ENCODE data around the gene CHCT1.
"Not testable (repeated sequence)": the region's sequence is repeated elsewhere in the genome, so short reads cannot be mapped to it uniquely, and the experiment has no call there.

Gene CHCT1

DNA sequence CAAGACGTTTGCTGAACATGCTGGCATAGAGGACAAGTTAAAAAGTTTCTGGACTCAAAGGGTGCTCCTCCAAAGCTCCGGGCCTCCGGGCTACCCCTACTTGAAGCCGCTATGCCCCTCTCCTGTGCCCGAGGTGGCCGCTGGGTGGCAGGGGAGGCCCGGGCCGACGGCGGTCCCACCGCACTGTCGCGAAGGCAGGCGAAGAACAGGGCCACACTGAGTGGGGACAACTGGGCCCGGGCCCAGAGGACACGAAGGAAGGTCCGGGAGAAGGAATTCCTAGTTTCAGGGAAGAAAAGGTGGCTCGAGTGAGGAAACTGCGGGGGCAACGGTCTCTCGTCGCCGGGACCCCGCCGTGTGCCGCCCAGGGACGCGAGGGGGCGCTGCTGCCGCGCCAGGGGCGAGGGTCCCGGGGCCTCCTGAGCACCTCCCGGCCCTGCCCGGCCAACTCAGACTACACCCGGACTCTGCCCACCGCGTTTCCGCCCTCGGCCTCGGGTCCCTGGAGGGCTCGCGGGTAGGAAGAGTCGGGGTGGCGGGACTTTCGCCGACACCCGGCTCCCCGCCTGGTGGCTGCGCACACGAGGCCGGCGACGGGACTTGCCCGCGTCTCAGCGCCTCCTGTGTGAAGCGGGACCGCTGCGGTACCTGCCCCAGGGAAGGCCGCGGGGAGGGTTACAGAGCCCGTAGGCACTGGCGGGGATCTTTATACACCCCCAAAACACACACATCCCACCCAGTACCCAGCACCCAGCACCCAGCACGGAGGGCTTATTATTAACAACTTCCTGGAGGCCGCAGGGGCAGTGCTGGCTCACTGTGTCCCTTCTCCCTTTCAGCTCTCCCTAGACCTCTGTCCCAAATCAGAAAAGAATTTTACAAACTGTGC is 772 bp upstream of the CHCT1 start:
- H3K27me3 ChIP-seq (ENCODE audit: control insufficient read depth in 1 of 2, insufficient read depth in 2 of 2, low read length in 2 of 2): no peaks in the 10 kb centered on the region
- no peaks in the 10 kb centered on the region for H3K9me3 ChIP-seq (ENCODE audit: control insufficient read depth in 1 of 2, low read length in 2 of 2)
- H3K9ac ChIP-seq (ENCODE audit: low read depth in 1 of 2, low read length in 2 of 2): peak overlapping the region; percentile 26 to 57
- peaks cover 0 to 4% of the 10 kb centered on the region in 2 donors for H3K4me1 ChIP-seq (ENCODE audit: control insufficient read depth in 1 of 2, insufficient read depth in 2 of 2, low read length in 2 of 2)
- no peaks in the 10 kb centered on the region for H3K36me3 ChIP-seq (ENCODE audit: control insufficient read depth in 1 of 2, insufficient read depth in 2 of 2, low read length in 2 of 2)
- no peak overlapping the region for H3K27ac ChIP-seq (ENCODE audit: low read depth, low read length)
- peak overlapping the region; percentile 71 to 73 for H3K4me3 ChIP-seq (ENCODE audit: low read depth in 1 of 2, low read length in 2 of 2)

DNA sequence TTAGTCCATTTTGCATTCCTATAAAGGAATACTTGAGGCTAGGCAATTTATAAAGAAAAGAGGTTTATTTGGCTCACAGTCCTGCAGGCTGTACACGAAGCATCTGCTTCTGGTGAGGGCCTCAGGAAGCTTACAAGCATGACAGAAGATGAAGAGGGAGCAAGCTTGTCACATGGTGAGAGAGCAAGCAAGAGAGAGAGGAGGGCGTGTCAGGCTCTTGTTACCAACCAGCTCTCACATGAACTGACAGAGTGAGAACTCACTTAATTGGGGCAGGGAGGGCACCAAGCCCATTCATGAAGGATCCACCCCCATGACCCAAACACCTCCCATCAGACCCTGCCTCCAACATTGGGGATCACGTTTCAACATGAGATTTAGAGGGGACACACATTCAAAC is 1.6 kb downstream of the CHCT1 start:
- H3K9me3 ChIP-seq (ENCODE audit: control insufficient read depth in 1 of 2, low read length in 2 of 2): no peaks in the 10 kb centered on the region
- peaks cover 0 to 4% of the 10 kb centered on the region in 2 donors for H3K4me1 ChIP-seq (ENCODE audit: control insufficient read depth in 1 of 2, insufficient read depth in 2 of 2, low read length in 2 of 2)
- H3K27ac ChIP-seq (ENCODE audit: low read depth, low read length): no peak overlapping the region
- H3K9ac ChIP-seq (ENCODE audit: low read depth in 1 of 2, low read length in 2 of 2): no peak overlapping the region
- H3K36me3 ChIP-seq (ENCODE audit: control insufficient read depth in 1 of 2, insufficient read depth in 2 of 2, low read length in 2 of 2): no peaks in the 10 kb centered on the region
- H3K4me3 ChIP-seq (ENCODE audit: low read depth in 1 of 2, low read length in 2 of 2): no peak overlapping the region
- no peaks in the 10 kb centered on the region for H3K27me3 ChIP-seq (ENCODE audit: control insufficient read depth in 1 of 2, insufficient read depth in 2 of 2, low read length in 2 of 2)

DNA sequence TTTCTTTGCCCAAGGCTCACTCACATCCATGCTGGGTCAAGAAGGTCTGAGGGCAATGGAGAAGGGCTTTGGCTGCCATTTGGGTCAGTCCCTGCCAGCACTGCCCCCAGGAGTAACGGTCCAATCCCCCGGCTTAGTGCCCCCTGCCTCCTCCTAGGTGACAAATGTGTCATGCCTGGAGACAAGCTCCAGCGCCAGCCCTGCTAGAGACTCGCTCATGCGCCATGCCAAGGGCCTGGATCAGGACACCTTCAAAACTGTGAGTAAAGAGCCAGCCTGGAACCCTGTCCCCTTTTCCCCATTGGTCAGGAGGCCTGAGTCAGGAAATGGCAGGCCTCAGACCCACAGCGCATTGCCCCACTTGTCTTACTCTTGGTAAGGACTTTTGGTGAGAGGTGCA is 3.3 kb downstream of the CHCT1 start:
- Histone ChIP-seq H3K9ac (ENCODE audit: low read depth in 1 of 2, low read length in 2 of 2) (no peak overlapping the region), H3K27ac (ENCODE audit: low read depth, low read length) (no peak overlapping the region), H3K9me3 (ENCODE audit: control insufficient read depth in 1 of 2, low read length in 2 of 2) (no peaks in the 10 kb centered on the region), H3K4me3 (ENCODE audit: low read depth in 1 of 2, low read length in 2 of 2) (no peak overlapping the region), H3K36me3 (ENCODE audit: control insufficient read depth in 1 of 2, insufficient read depth in 2 of 2, low read length in 2 of 2) (no peaks in the 10 kb centered on the region), H3K27me3 (ENCODE audit: control insufficient read depth in 1 of 2, insufficient read depth in 2 of 2, low read length in 2 of 2) (no peaks in the 10 kb centered on the region), H3K4me1 (ENCODE audit: control insufficient read depth in 1 of 2, insufficient read depth in 2 of 2, low read length in 2 of 2) (peaks cover 0 to 4% of the 10 kb centered on the region in 2 donors)

DNA sequence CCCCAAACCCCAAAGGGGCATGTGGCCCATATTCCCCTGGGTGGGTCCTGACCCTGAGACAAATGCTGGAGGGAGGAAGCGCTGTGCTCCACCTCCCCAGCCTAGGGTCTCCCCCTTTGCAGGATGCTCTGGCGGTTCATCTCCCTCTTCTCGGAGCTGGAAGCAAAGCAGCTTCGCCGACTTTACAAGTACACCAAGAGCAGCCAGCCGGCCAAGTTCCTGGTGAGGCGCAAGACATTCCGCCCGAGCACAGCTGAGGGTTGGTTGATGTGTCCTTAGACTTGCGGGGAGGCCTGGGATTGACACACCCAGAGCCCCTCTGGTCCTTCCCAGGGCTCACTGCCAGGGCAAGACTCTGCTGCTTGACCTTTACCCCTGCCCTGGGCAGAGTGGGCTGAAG is 4.3 kb downstream of the CHCT1 start:
- Histone ChIP-seq H3K27ac (ENCODE audit: low read depth, low read length) (no peak overlapping the region), H3K4me3 (ENCODE audit: low read depth in 1 of 2, low read length in 2 of 2) (no peak overlapping the region), H3K36me3 (ENCODE audit: control insufficient read depth in 1 of 2, insufficient read depth in 2 of 2, low read length in 2 of 2) (no peaks in the 10 kb centered on the region), H3K9ac (ENCODE audit: low read depth in 1 of 2, low read length in 2 of 2) (no peak overlapping the region), H3K9me3 (ENCODE audit: control insufficient read depth in 1 of 2, low read length in 2 of 2) (no peaks in the 10 kb centered on the region), H3K4me1 (ENCODE audit: control insufficient read depth in 1 of 2, insufficient read depth in 2 of 2, low read length in 2 of 2) (no peaks in the 10 kb centered on the region), H3K27me3 (ENCODE audit: control insufficient read depth in 1 of 2, insufficient read depth in 2 of 2, low read length in 2 of 2) (no peaks in the 10 kb centered on the region)

DNA sequence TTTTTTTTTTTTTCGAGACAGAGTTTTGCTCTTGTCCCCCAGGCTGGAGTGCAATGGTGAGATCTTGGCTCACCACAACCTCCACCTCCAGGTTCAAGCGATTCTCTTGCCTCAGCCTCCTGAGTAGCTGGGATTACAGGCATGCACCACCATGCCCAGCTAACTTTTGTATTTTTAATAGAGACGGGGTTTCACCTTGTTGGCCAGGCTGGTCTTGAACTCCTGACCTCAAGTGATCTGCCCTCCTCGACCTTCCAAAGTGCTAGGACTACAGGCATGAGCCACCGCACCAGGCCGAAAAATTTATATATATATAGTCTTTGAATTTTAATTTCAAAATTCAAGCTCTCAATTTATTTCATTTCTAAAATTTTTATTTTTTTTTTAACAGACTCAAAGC is 6.2 kb downstream of the CHCT1 start:
- not testable (repeated sequence) for H3K9me3 ChIP-seq (ENCODE audit: control insufficient read depth in 1 of 2, low read length in 2 of 2); H3K27ac ChIP-seq (ENCODE audit: low read depth, low read length); H3K36me3 ChIP-seq (ENCODE audit: control insufficient read depth in 1 of 2, insufficient read depth in 2 of 2, low read length in 2 of 2); H3K4me3 ChIP-seq (ENCODE audit: low read depth in 1 of 2, low read length in 2 of 2); H3K27me3 ChIP-seq (ENCODE audit: control insufficient read depth in 1 of 2, insufficient read depth in 2 of 2, low read length in 2 of 2); H3K9ac ChIP-seq (ENCODE audit: low read depth in 1 of 2, low read length in 2 of 2); H3K4me1 ChIP-seq (ENCODE audit: control insufficient read depth in 1 of 2, insufficient read depth in 2 of 2, low read length in 2 of 2)

DNA sequence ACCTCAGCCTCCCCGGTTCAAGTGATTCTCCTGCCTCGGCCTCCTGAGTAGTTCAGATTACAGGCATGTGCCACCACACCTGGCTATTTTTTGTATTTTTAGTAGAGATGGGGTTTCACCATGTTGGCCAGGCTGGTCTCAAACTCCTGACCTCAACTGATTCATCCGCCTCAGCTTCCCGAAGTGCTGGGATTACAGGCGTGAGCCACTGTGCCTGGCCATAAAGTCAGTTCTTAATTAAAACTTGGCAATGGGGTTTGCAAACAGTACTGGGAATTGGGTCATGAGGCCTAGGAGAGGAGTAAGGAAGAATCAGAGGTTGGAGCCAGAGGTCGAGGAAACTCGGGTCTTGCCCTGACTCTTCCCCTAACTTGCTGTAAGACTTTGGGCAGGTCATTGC is 8.3 kb downstream of the CHCT1 start:
- not testable (repeated sequence) for H3K27ac ChIP-seq (ENCODE audit: low read depth, low read length); H3K9ac ChIP-seq (ENCODE audit: low read depth in 1 of 2, low read length in 2 of 2); H3K4me3 ChIP-seq (ENCODE audit: low read depth in 1 of 2, low read length in 2 of 2); H3K36me3 ChIP-seq (ENCODE audit: control insufficient read depth in 1 of 2, insufficient read depth in 2 of 2, low read length in 2 of 2); H3K4me1 ChIP-seq (ENCODE audit: control insufficient read depth in 1 of 2, insufficient read depth in 2 of 2, low read length in 2 of 2); H3K9me3 ChIP-seq (ENCODE audit: control insufficient read depth in 1 of 2, low read length in 2 of 2); H3K27me3 ChIP-seq (ENCODE audit: control insufficient read depth in 1 of 2, insufficient read depth in 2 of 2, low read length in 2 of 2)

DNA sequence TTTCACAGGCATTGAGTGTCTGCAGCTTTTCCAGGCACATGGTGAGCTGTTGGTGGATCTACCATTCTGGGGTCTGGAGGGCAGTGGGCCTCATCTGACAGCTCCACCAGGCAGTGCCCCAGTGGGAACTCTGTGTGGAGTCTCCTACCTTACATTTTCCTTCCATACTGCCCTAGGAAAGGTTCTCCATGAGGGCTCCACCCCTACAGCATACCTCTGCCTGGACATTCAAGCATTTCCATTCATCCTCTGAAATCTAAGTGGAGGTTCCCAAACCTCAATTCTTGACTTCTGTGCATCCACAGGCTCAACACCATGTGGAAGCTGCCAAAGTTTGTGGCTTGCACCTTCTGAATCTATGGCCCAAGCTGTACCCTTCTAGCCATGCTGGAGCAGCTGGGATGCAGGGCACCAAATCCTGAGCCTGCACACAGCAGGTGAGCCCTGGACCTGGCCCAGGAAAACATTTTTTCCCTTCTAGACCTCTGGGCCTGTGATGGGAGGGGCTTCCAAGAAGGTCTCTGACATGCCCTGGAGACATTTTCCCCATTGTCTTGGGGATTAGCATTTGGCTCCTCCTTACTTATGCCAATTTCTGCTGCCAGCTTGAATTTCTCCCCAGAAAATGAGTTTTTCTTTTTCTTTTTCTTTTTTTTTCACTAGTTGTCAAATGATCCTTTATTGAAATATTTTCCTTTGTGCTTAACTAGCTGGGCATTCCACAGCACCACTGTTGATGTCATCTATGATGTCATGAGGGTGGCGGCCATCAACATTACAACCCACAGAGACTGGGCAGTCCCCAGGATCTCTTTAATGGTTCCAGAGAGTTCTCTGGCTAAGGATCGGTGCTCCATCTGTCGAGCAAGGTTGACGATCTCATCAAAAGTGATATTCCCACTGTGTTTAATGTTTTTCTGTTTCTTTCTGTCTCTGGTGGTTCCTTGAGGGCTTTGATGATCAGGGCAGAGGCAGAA is 11.0 kb downstream of the CHCT1 start:
- not testable (repeated sequence) for H3K27ac ChIP-seq (ENCODE audit: low read depth, low read length); H3K4me3 ChIP-seq (ENCODE audit: low read depth in 1 of 2, low read length in 2 of 2); H3K4me1 ChIP-seq (ENCODE audit: control insufficient read depth in 1 of 2, insufficient read depth in 2 of 2, low read length in 2 of 2); H3K27me3 ChIP-seq (ENCODE audit: control insufficient read depth in 1 of 2, insufficient read depth in 2 of 2, low read length in 2 of 2); H3K9me3 ChIP-seq (ENCODE audit: control insufficient read depth in 1 of 2, low read length in 2 of 2); H3K36me3 ChIP-seq (ENCODE audit: control insufficient read depth in 1 of 2, insufficient read depth in 2 of 2, low read length in 2 of 2); H3K9ac ChIP-seq (ENCODE audit: low read depth in 1 of 2, low read length in 2 of 2)

DNA sequence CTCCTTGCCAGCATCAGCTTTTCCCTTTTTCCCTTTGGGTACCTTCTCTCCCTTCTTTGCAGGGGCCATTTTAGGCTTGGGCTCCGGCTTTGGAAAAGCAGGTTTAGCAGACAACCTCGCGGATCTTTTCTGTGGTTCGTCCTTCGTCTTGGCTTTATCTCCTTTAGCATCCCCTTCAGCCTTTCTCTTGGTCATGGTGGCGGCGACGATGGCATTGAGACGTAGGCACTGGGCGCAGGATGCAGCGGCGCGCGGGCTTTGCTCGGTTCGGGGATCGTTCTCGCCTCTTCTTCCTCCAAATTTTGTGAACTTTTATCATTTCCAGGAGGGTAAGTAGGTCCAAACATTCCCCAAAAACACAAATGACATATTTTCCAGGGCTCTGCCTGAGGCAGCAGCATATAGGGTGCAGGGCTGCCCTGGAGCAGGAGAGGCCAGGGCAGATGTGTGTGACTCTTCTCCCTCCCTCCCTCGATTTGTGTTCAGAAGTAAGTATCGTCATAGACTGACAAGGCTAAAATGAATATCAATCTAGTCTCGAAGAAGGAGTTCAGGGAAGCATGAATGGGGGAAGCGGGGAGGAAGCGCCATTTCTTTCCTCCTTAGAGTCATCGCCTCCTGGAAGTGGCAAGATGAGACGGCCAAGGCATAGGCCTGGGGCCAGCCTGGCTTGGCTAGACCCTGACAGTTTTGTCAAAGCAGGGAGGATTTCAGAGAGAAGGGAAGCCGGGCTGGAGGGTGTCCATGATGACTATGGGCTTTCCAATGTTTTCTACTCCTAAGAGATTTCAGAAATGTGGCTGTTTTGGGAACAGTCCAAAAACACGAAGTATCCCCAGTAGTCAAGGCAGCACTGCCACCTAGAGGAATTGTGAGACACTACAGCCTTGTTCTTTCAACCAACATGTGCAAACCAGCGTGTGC is 13.2 kb downstream of the CHCT1 start:
- H3K9me3 ChIP-seq (ENCODE audit: control insufficient read depth in 1 of 2, low read length in 2 of 2): no peaks in the 10 kb centered on the region
- no peaks in the 10 kb centered on the region for H3K36me3 ChIP-seq (ENCODE audit: control insufficient read depth in 1 of 2, insufficient read depth in 2 of 2, low read length in 2 of 2)
- no peak overlapping the region for H3K27ac ChIP-seq (ENCODE audit: low read depth, low read length)
- no peak overlapping the region for H3K9ac ChIP-seq (ENCODE audit: low read depth in 1 of 2, low read length in 2 of 2)
- no peaks in the 10 kb centered on the region for H3K4me1 ChIP-seq (ENCODE audit: control insufficient read depth in 1 of 2, insufficient read depth in 2 of 2, low read length in 2 of 2)
- H3K4me3 ChIP-seq (ENCODE audit: low read depth in 1 of 2, low read length in 2 of 2): no peak overlapping the region
- no peaks in the 10 kb centered on the region for H3K27me3 ChIP-seq (ENCODE audit: control insufficient read depth in 1 of 2, insufficient read depth in 2 of 2, low read length in 2 of 2)

DNA sequence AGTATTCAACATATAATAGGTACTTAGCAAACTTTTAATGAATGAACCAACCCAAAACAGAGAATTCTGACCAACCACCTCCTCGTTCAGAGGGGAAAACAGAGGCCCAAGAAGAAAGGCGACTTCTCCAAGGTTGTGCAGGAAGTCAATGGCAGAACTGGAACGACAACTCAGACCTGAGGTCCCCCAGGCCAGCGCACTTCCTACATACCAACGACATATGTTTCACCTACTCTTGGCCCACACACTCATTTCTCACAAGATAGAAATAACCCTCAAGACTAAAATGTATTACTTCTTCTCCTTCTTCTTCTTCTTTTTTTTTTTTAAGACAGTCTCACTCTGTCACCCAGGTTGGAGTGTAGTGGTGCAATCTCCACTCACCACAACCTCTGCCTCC is 14.4 kb downstream of the CHCT1 start:
- Histone ChIP-seq H3K9me3 (ENCODE audit: control insufficient read depth in 1 of 2, low read length in 2 of 2) (no peaks in the 10 kb centered on the region), H3K27me3 (ENCODE audit: control insufficient read depth in 1 of 2, insufficient read depth in 2 of 2, low read length in 2 of 2) (no peaks in the 10 kb centered on the region), H3K36me3 (ENCODE audit: control insufficient read depth in 1 of 2, insufficient read depth in 2 of 2, low read length in 2 of 2) (no peaks in the 10 kb centered on the region), H3K9ac (ENCODE audit: low read depth in 1 of 2, low read length in 2 of 2) (no peak overlapping the region), H3K4me1 (ENCODE audit: control insufficient read depth in 1 of 2, insufficient read depth in 2 of 2, low read length in 2 of 2) (no peaks in the 10 kb centered on the region), H3K27ac (ENCODE audit: low read depth, low read length) (no peak overlapping the region), H3K4me3 (ENCODE audit: low read depth in 1 of 2, low read length in 2 of 2) (no peak overlapping the region)

Measured in duodenal mucosa (tissue), 2 donors.